Nephron (organoid): ENCODE data around the gene LHFPL4.

ENCODE experiments used
- H3K27ac Mint-ChIP-seq, 3 experiments: 2 replicates each; pipeline ENCODE4 v1.8.0; 2020; ENCODE audit warnings: mixed read lengths in 3 of 3, mild to moderate bottlenecking in 2 of 3, moderate library complexity in 1 of 3
- H3K27me3 Mint-ChIP-seq: 2 replicates; pipeline ENCODE4 v1.8.0; 2021; ENCODE audit warnings: low read depth, mild to moderate bottlenecking, moderate library complexity, mixed read lengths
- H3K36me3 Mint-ChIP-seq: 2 replicates; pipeline ENCODE4 v1.8.0; 2020; ENCODE audit warnings: low read depth, mixed read lengths
- H3K4me1 Mint-ChIP-seq: 2 replicates; pipeline ENCODE4 v1.8.0; 2020; ENCODE audit warnings: mixed read lengths
- H3K4me3 Mint-ChIP-seq, 3 experiments: 2 replicates each; pipeline ENCODE4 v1.8.0; 2020; ENCODE audit warnings: mild to moderate bottlenecking in 3 of 3, mixed read lengths in 3 of 3, moderate library complexity in 2 of 3
- H3K9me3 Mint-ChIP-seq: 2 replicates; pipeline ENCODE4 v1.8.0; 2020; ENCODE audit warnings: mixed read lengths
- CTCF ChIP-seq, 3 experiments: fragments of 200-600 bp; sonication (generic); IDR thresholded peaks; one replicate each; pipeline ENCODE4 v1.5.0; 2021; ENCODE audit warnings: antibody characterized with exemption in 3 of 3; ENCODE audit not compliant: unreplicated experiment in 3 of 3

The LHFPL4 gene

GRCh38 chr3:9507586-9508578 is 45.7 kb downstream of the LHFPL4 start:
- Mint-ChIP-seq H3K27ac (no peak overlapping the region), H3K27me3 (peaks cover 61% of the 10 kb centered on the region), H3K4me3 (no peak overlapping the region), H3K36me3 (no peaks in the 10 kb centered on the region), H3K4me1 (no peaks in the 10 kb centered on the region), H3K9me3 (no peaks in the 10 kb centered on the region)
- TF ChIP-seq CTCF (IDR thresholded peaks at IDR 0.05; ENCODE audit: unreplicated experiment in 3 of 3), result no peak

GRCh38 chr3:9503283-9503682 is 50.3 kb downstream of the LHFPL4 start:
- H3K27ac Mint-ChIP-seq, result no peak overlapping the region
- H3K27me3 Mint-ChIP-seq, result peaks cover 70% of the 10 kb centered on the region
- H3K4me3 Mint-ChIP-seq, result no peak overlapping the region
- no peaks in the 10 kb centered on the region for H3K36me3 Mint-ChIP-seq
- TF ChIP-seq CTCF (IDR thresholded peaks at IDR 0.05; ENCODE audit: unreplicated experiment in 3 of 3), result peak; percentile 70 to 81 (median 78)
- no peaks in the 10 kb centered on the region for H3K9me3 Mint-ChIP-seq
- no peaks in the 10 kb centered on the region for H3K4me1 Mint-ChIP-seq

GRCh38 chr3:9501226-9501625 is 52.4 kb downstream of the LHFPL4 start:
- H3K36me3 Mint-ChIP-seq, result no peaks in the 10 kb centered on the region
- peaks cover 54% of the 10 kb centered on the region for H3K27me3 Mint-ChIP-seq
- H3K9me3 Mint-ChIP-seq, result no peaks in the 10 kb centered on the region
- no peak overlapping the region for H3K4me3 Mint-ChIP-seq
- H3K27ac Mint-ChIP-seq, result no peak overlapping the region
- no peaks in the 10 kb centered on the region for H3K4me1 Mint-ChIP-seq
- TF ChIP-seq CTCF (IDR thresholded peaks at IDR 0.05; ENCODE audit: unreplicated experiment in 3 of 3), result no peak

- H3K36me3 Mint-ChIP-seq, result no peaks in the 10 kb centered on the region
- peaks cover 48% of the 10 kb centered on the region for H3K27me3 Mint-ChIP-seq
- H3K4me3 Mint-ChIP-seq, result peak overlapping the region in 2 of 3 experiments; percentile 55 to 72
- TF ChIP-seq CTCF (IDR thresholded peaks at IDR 0.05; ENCODE audit: unreplicated experiment in 3 of 3), result peak; percentile 66 to 69 (median 67)
- no peak overlapping the region for H3K27ac Mint-ChIP-seq
- H3K9me3 Mint-ChIP-seq, result no peaks in the 10 kb centered on the region
- H3K4me1 Mint-ChIP-seq, result no peaks in the 10 kb centered on the region
Measured at GRCh38 chr3:9500108-9501050, 53.2 kb downstream of the LHFPL4 start.

- TF ChIP-seq CTCF (IDR thresholded peaks at IDR 0.05; ENCODE audit: unreplicated experiment in 3 of 3), result no peak
- Mint-ChIP-seq H3K9me3 (no peaks in the 10 kb centered on the region), H3K27me3 (peaks cover 42% of the 10 kb centered on the region), H3K36me3 (peaks cover 7% of the 10 kb centered on the region), H3K4me3 (peak overlapping the region in 2 of 3 experiments; percentile 48 to 72), H3K27ac (no peak overlapping the region), H3K4me1 (no peaks in the 10 kb centered on the region)
Measured at GRCh38 chr3:9499455-9500107, 54.0 kb downstream of the LHFPL4 start.
